HepG2 (cell line): ENCODE data around the gene KLF13.

Experiments used
- RBM39 ChIP-seq: fragments of 200-400 bp; formaldehyde crosslinking; IDR thresholded peaks from one replicate; pipeline ENCODE4 v1.6.1; 2018; ENCODE audit warnings: antibody characterized with exemption, mild to moderate bottlenecking, low read depth, low read length; ENCODE audit not compliant: poor library complexity, severe bottlenecking
- TBP ChIP-seq: sonication (generic); formaldehyde crosslinking; IDR thresholded peaks from 2 replicates; pipeline ENCODE4 v1.5.0; 2020; ENCODE audit warnings: missing genetic modification reagents
- ZBTB2 ChIP-seq: sonication (generic); formaldehyde crosslinking; IDR thresholded peaks from 2 replicates; pipeline ENCODE4 v1.8.0; 2022; ENCODE audit warnings: low read depth, missing genetic modification reagents
- TF ChIP-seq, protein P1 (sequence below): sonication (generic); formaldehyde crosslinking; IDR thresholded peaks from 2 replicates; pipeline ENCODE4 v1.4.0; 2020; ENCODE audit warnings: missing genetic modification reagents, mild to moderate bottlenecking, borderline replicate concordance

- TF ChIP-seq TBP (CRISPR knock-in tag), result no peak
- TF ChIP-seq ZBTB2 (CRISPR knock-in tag), result no peak
- no peak for TF ChIP-seq RBM39
- TF ChIP-seq, protein P1, sequence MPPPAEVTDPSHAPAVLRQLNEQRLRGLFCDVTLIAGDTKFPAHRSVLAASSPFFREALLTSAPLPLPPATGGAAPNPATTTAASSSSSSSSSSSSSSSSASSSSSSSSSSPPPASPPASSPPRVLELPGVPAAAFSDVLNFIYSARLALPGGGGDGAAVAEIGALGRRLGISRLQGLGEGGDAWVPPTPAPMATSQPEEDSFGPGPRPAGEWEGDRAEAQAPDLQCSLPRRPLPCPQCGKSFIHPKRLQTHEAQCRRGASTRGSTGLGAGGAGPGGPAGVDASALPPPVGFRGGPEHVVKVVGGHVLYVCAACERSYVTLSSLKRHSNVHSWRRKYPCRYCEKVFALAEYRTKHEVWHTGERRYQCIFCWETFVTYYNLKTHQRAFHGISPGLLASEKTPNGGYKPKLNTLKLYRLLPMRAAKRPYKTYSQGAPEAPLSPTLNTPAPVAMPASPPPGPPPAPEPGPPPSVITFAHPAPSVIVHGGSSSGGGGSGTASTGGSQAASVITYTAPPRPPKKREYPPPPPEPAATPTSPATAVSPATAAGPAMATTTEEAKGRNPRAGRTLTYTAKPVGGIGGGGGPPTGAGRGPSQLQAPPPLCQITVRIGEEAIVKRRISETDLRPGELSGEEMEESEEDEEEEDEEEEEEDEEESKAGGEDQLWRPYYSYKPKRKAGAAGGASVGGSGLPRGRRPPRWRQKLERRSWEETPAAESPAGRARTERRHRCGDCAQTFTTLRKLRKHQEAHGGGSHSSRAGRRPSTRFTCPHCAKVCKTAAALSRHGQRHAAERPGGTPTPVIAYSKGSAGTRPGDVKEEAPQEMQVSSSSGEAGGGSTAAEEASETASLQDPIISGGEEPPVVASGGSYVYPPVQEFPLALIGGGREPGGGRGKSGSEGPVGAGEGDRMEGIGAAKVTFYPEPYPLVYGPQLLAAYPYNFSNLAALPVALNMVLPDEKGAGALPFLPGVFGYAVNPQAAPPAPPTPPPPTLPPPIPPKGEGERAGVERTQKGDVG (CRISPR knock-in tag), result no peak
Observed at GRCh38 chr15:31402003-31402402, 75.4 kb downstream of the KLF13 start.
